Liver (tissue), 9 donors: ENCODE data around the gene MNAT1. TPM values are rescaled to one million over a fixed set of nuclear protein-coding genes. Genes with fewer than 3 reads are reported as not detected.

Source experiments
- DNase-seq: peaks from one replicate; pipeline ENCODE4 v3.0.0-alpha.2; 2017; ENCODE audit warnings: low spot score
- H3K27ac ChIP-seq, 2 donors: one replicate each; pipeline ENCODE4 v1.7.0; 2013; ENCODE audit warnings: inconsistent platforms in 2 of 2, low read length in 2 of 2, control low read depth in 1 of 2, low read depth in 1 of 2, mild to moderate bottlenecking in 1 of 2
- H3K27me3 ChIP-seq, 4 donors: one replicate each; pipeline versions ENCODE4 v1.6.1 to v1.7.0; 2013; ENCODE audit warnings: low read length in 3 of 4, inconsistent platforms in 1 of 4, mild to moderate bottlenecking in 1 of 4, moderate library complexity in 1 of 4; ENCODE audit not compliant: control insufficient read depth in 4 of 4, insufficient read depth in 4 of 4
- H3K36me3 ChIP-seq, 4 donors: one replicate each; pipeline versions ENCODE4 v1.6.1 to v1.7.0; 2013; ENCODE audit warnings: low read length in 3 of 4, mild to moderate bottlenecking in 3 of 4, low read depth in 1 of 4, moderate library complexity in 1 of 4; ENCODE audit not compliant: control insufficient read depth in 4 of 4, insufficient read depth in 3 of 4
- H3K4me1 ChIP-seq, 4 donors: one replicate each; pipeline versions ENCODE4 v1.6.1 to v1.7.0; 2013; ENCODE audit warnings: low read length in 3 of 4, mild to moderate bottlenecking in 3 of 4, moderate library complexity in 1 of 4; ENCODE audit not compliant: control insufficient read depth in 4 of 4, insufficient read depth in 4 of 4
- H3K4me3 ChIP-seq, 3 donors: one replicate each; pipeline versions ENCODE4 v1.6.1 to v1.7.0; 2013; ENCODE audit warnings: low read length in 3 of 3, control low read depth in 1 of 3, low read depth in 1 of 3, mild to moderate bottlenecking in 1 of 3
- H3K9ac ChIP-seq, 2 donors: one replicate each; pipeline ENCODE4 v1.7.0; 2013; ENCODE audit warnings: low read length in 2 of 2, mild to moderate bottlenecking in 2 of 2, moderate library complexity in 2 of 2, control low read depth in 1 of 2, low read depth in 1 of 2
- H3K9me3 ChIP-seq, 4 donors: one replicate each; pipeline versions ENCODE4 v1.6.1 to v1.7.0; 2013; ENCODE audit warnings: low read length in 3 of 4; ENCODE audit not compliant: control insufficient read depth in 4 of 4
- ATF3 ChIP-seq: IDR thresholded peaks from 2 replicates; pipeline ENCODE4 v1.6.1; 2016; ENCODE audit warnings: antibody characterized with exemption
- CTCF ChIP-seq: fragments of 150-350 bp; IDR thresholded peaks from 2 replicates; pipeline ENCODE4 v1.5.1; 2017; ENCODE audit warnings: improper control_type of control experiment, low read depth, low read length; ENCODE audit not compliant: missing input control
- EGR1 ChIP-seq, 2 donors: IDR thresholded peaks; 2 replicates each; pipeline ENCODE4 v1.6.1; 2016 to 2018; ENCODE audit warnings: antibody characterized with exemption in 2 of 2, low read depth in 2 of 2
- GABPA ChIP-seq, 2 donors: IDR thresholded peaks in 1 of 2; conservative IDR thresholded peaks in 1 of 2; 2 replicates each; pipeline ENCODE4 v1.6.1; 2016; ENCODE audit warnings: antibody characterized with exemption in 2 of 2, mild to moderate bottlenecking in 1 of 2, moderate library complexity in 1 of 2
- HNF4A ChIP-seq, 2 donors: conservative IDR thresholded peaks; 2 replicates each; pipeline ENCODE4 v1.6.1; 2016; ENCODE audit warnings: antibody characterized with exemption in 2 of 2, mild to moderate bottlenecking in 2 of 2
- HNF4G ChIP-seq: IDR thresholded peaks from 2 replicates; pipeline ENCODE4 v1.6.1; 2016; ENCODE audit warnings: antibody characterized with exemption
- JUND ChIP-seq, 2 donors: IDR thresholded peaks; 2 replicates each; pipeline ENCODE4 v1.6.1; 2016; ENCODE audit warnings: antibody characterized with exemption in 2 of 2
- MAX ChIP-seq: IDR thresholded peaks from 2 replicates; pipeline ENCODE4 v1.6.1; 2016; ENCODE audit warnings: antibody characterized with exemption
- NR2F2 ChIP-seq: IDR thresholded peaks from 2 replicates; pipeline ENCODE4 v1.6.1; 2016; ENCODE audit warnings: antibody characterized with exemption
- RAD21 ChIP-seq, 2 donors: IDR thresholded peaks; 2 replicates each; pipeline ENCODE4 v1.6.1; 2016; ENCODE audit warnings: antibody characterized with exemption in 2 of 2, mild to moderate bottlenecking in 2 of 2
- REST ChIP-seq: IDR thresholded peaks from 2 replicates; pipeline ENCODE4 v1.6.1; 2016; ENCODE audit warnings: antibody characterized with exemption, mild to moderate bottlenecking
- TAF1 ChIP-seq: conservative IDR thresholded peaks from 2 replicates; pipeline ENCODE4 v1.6.1; 2016; ENCODE audit warnings: antibody characterized with exemption, mild to moderate bottlenecking
- YY1 ChIP-seq: IDR thresholded peaks from 2 replicates; pipeline ENCODE4 v1.6.1; 2016; ENCODE audit warnings: antibody characterized with exemption, mild to moderate bottlenecking
- WGBS: extraction: QIAGEN DNeasy Blood & Tissue Kit; methylation state at CpG from one replicate; pipeline ENCODE4 v1.1.7; 2013; 5-methylcytosine and 5-hydroxymethylcytosine counted together
- polyA plus RNA-seq, 2 donors: library from polyadenylated mRNA; stranded (reverse) in 1 of 2; unstranded in 1 of 2; fragments of 200-250 nt in 1 of 2; fragments of >200 nt in 1 of 2; fragmentation: Nextera tagmentation in 1 of 2; extraction: Ambion mirVana in 1 of 2; gene quantifications; one replicate each; pipeline versions ENCODE4 v1.2.1 to v1.2.3, GENCODE V29; 2013 to 2015
- total RNA-seq, 2 donors: library from RNA; depleted of rRNA; stranded (reverse); fragments of >200 nt; gene quantifications; one replicate each; pipeline ENCODE4 v1.2.3, GENCODE V29; 2014
- donor health status: healthy.
- donor health status: healthy.
- donor health status: healthy.
- donor health status: healthy.
- donor health status: healthy.

The MNAT1 gene
- total and polyA plus RNA-seq, 4 donors = 8.9 to 18.5 (median 14.6) TPM

GRCh38 chr14:60935319-60935718 lies 200.8 kb downstream of the MNAT1 start (continued):
- TF ChIP-seq REST = no peak

GRCh38 chr14:60943637-60944032 lies 209.1 kb downstream of the MNAT1 start:
- Histone ChIP-seq H3K4me3 (no peak overlapping the region), H3K27ac (no peak overlapping the region), H3K27me3 (no peaks in the 10 kb centered on the region), H3K9ac (no peak overlapping the region), H3K36me3 (no peaks in the 10 kb centered on the region), H3K4me1 (no peaks in the 10 kb centered on the region), H3K9me3 (no peaks in the 10 kb centered on the region)
- WGBS = 95% methylated on average over 1 of the region's 1 CpG
- DNase-seq = no peak
- TF ChIP-seq NR2F2 (no peak), REST (no peak), JUND (IDR thresholded peaks at IDR 0.05) (no peak), RAD21 (IDR thresholded peaks at IDR 0.05) (no peak), ATF3 (no peak), HNF4G (no peak), CTCF (no peak), HNF4A (conservative IDR thresholded peaks at IDR 0.05) (no peak), MAX (no peak), YY1 (no peak), EGR1 (IDR thresholded peaks at IDR 0.05; ENCODE audit: low read depth in 2 of 2) (no peak), GABPA (IDR thresholded peaks at IDR 0.05 in 1 of 2, conservative IDR thresholded peaks at IDR 0.05 in 1 of 2) (no peak), TAF1 (no peak)
